Activated CD4-positive, alpha-beta T cell treated with anti-CD3 and anti-CD28 coated beads for 48 hours (primary cell): ENCODE results near the gene RASA3.

ENCODE experiments used
- DNase-seq: peaks from one replicate; pipeline ENCODE4 v3.0.0-alpha.2; 2020

The RASA3 gene

DNA sequence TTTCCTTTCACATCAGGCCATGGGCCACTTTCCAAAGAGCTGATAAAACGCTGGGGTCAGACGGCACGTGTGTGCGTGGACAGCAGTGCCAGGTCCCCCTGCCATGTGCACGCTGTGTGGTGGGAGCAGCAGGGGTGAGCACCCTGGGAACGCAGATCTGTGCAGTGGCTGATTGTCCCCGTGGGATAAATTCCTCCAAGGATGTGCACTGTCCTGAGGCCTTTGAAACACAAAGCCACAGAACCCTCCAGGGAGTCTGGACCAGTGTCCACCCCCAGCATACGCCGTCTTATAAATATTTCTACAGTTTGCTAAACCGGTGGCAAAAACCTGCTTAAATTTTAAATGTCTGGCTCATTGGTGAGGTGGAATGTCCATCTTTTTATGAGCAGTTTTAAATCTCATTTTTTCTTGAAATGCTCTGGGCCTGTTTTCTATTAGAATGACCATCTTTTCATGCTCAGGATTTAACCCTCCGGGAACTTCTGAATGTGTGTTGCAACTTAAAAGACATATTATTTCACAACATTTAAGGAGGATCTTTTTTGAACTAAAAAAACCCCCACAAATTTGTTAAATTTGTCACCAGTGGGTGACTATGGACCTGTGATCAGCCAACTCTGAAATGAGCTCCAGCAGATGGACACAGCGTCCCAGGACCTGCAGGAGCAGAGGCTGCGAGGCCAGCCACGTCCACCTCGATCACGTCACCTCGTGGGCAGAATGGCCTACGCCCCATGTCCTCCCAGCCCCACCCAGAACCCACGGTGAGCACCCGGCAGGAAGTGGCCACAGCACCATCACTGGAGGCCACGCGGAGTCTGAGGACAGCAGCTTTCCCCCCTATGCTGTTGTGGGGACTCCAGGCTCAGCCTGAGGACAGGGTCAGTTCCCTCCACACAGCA, 68.6 kb downstream of the RASA3 start:
- DNase-seq = peak; percentile 63

DNA sequence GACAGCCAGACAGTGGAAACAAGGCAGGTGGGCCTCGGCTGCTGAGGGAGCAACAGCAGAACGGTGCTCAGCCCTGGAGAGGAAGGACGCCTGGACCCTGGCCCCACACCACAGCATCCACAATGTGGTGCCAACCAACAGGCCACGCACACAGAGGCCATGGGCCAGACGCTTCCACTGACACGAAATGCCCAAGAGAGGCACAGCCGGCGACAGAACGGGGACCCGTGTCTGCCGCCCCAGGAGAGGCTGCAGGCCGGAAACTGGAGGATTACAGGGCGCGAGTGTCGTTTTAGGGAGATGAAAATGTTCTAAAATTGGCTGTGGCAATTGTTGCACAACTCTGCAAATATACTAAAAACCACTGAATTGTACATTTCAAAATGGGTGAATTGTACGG, 69.7 kb downstream of the RASA3 start:
- DNase-seq = no peak

DNA sequence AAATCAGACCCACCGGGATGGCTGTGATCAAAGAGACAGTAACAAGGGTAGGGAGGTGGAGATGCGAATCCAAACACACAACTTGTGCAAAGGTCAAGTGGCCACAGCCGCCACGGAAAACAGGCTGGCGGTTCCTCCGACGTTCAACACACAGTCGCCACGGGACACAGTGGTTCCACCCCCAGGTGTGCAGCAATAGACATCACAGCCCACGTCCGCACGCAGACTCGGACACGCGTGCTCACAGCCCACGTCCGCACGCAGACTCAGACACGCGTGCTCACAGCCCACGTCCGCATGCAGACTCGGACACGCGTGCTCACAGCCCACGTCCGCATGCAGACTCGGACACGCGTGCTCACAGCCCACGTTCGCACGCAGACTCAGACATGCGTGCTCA, 70.1 kb downstream of the RASA3 start:
- DNase-seq = no peak

DNA sequence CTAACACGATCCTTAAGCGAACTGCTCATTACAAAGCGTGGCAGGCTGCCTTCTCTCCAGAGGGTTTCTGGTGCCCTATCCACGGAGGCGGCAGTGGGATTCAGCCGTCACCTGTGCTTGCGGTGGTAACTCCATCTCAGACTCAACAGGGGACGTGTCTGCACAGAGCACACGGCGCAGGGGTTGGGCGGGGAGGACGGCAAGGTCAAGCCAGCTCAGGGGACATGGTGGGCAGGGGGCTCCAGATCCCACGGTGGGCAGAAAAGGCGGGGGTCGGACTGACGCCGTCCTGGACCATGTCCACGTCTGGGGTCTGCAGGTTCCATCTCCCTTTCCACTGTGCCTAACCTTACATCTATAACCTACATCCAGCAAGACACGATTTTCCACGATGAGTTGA, 70.7 kb downstream of the RASA3 start:
- no peak for DNase-seq

DNA sequence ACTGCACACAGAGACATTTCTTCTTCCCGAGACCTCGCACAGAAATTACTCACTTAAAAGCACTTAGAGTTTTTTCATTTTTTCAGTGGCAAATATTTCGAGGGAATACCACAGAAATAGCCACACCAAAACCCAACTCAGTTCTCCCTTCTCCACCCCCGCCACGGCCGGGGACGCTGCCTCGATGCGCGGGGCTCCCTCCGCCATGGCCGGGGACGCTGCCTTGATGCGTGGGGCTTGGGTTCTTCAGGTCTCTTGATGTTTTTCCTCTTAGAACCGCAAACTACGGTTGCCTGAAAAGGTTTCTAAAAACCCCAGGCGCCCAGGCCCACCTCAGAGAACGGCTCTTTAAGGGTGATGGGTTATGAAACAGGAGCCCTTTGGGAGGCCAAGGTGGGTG, 71.4 kb downstream of the RASA3 start:
- no peak for DNase-seq

DNA sequence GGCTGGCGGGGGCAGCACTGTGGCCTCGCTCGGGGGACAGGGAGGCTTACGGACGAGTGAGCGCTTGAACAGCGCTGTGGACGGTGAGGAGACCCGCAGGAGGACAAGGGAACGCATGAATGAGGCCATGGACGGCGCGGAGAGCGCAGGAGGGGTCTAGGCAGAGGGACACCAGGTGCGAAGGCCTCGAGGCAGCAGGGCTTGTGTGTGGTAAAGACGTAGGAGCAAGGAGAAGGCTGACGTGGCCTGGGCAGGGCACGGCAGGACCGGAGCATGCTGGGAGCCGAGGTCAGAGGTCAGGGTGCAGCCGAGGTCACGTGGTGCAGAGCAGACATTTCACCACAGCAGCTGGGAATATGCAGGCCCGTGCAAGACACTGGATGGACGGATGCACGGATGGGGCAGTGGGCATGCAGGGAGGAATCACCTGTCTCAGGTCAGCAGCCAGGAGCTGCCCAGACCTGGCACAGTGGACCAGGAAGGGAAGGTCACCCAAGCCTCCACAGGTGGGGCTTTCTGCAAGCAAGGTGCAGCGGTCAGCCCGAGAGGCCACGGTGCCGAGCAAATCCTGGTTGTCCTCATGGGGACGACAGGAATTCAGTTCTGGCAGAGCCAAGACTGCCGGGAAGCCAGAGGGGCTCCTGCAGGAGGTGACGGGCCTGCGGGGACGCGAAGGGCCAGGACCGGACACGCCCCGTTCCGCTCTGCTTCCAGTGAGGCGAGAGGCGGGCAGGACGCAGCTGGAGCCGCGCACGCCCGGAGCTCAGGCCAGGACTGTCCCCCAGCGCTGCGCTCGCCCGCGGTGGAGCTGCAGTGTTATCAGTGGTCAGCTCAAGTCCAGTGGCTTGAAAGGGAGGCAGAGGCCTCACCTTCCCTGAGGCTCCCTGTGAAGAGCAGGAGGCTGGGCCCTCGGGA, 72.2 kb downstream of the RASA3 start:
- DNase-seq = no peak

DNA sequence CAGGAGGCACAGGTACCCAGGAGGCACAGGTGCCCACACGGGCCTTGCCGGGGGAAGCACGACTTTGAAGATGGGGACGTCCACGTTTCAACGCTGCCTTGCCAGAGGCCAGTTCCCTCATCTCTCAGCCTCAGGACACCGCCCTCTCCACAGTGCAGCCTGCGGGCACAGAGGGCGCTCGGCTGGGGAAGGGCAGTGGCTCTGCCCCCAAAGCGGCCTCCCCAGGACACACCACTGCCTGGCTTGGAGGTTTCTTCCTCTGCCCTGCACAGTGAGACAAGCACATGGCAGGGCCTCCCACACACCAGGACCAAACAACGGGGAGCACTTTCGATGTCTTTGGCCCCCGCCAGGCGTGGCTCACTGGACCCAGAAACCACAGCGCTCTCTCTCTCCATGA, 73.0 kb downstream of the RASA3 start:
- DNase-seq = no peak

DNA sequence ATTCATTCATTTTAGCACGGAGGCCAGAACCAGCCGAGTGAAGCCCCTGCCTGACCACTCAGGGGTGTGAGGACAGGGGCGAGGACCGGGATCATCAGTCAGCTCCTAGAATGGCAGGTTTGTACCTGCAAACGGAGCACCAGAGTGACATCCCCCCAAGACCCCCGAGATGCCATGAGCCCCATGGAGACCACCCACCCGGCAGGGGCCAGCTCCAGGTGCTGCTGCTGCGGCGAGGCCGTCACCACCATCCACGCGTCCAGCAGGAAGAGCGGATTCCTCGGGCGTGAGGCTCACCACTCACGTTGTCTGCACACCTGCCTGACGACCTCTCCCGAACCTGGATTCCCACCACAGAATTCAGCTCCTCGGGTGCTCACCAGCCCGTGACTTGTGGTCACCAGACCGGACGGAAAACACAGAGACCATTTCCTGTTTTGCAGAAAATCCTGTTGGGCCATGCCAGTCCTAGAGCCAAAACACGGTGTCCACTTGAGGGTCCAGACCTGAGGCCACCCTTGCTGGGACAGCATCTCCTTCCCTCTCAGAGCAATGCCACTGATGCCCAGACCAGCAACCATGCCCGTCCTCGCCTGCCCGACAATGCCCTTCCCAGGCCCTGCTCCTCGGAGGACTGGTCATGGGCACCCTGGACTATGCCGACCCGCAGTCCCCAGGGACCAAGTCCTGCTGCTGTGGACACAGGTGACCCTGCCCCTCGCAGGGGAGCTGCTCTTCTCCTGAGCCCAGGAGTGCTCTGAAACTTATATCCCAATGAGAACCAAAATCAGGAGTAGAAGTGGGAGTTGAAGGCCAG, 74.2 kb downstream of the RASA3 start:
- DNase-seq = no peak

DNA sequence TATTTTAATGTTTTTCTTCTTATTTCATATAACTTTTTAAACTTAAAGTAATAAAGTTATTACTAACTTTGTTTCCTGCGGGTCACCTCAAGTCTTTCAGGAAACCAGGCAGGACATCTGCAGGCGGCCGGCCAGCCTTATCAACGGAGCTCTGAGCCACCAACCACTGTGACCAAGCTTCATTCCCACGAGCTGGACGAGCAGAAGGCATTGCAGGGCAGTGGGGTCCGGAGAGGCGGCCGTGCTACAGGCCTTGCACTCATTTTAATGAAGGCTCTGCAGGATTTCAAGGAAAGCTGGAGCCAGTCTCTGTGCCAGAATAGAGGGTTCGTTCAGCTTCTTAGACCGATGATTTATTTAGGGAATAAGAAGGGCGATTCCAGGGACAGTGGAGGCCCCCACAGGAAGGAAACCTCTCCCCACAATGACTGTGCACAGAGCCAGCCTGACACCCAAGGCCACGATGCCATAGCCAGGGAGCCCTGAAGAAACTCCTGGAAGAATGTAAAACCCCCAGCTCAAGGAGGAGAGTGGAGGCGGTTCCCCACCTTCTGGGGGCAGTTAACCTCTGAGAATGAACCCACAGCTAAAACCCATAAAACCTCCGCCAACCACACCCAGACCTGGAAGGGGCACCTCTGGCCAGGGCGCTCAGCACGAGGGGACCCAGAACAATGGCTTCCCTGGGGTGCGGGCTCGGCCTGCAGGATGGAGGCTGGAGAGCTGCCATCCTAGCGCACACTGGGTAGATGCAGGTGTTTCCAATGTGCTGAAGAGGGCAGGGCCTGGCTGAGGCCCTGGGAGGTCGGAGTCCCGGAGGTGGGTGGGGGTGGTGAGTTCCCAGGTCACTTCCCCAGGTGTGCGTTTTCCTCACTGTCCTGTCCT, 75.0 kb downstream of the RASA3 start:
- DNase-seq = no peak

DNA sequence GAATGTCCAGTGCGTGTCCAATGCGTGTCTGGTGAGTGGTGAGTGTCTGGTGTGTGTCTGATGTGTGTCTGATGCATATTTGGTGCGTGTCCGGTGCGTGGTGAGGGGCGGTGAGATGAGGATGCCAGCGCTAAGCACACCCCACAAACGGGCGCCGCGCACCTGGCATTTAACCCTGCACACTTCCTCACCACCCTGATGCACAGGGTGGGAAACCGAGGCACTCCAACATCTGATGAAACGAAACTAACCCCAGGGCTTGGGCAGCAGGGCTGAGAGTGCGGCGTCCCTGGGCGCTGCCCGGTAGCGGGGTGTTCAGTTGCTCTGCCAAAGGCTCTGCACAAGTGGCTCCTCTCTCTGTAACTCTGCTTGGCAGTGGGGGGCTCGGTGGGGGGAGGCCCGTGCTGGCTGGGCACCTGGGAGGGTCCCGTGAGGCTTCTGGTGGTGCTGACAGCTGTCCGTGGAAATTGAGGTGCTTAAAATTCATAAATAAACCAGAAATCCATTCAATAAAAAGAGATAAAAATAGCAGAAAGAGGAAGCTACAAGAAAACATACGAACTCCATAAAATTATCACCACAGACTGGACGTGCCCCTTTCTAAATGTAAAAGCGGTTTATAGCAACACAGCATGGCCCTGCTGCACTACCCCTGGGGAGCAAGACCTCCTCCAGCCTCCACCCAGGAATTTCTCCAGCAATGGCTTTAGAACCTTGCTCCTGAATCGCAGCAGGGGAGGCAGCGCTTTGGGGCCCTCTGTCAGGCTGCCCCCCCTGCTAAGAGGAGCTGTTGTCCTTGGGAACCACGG, 76.0 kb downstream of the RASA3 start:
- DNase-seq = no peak

DNA sequence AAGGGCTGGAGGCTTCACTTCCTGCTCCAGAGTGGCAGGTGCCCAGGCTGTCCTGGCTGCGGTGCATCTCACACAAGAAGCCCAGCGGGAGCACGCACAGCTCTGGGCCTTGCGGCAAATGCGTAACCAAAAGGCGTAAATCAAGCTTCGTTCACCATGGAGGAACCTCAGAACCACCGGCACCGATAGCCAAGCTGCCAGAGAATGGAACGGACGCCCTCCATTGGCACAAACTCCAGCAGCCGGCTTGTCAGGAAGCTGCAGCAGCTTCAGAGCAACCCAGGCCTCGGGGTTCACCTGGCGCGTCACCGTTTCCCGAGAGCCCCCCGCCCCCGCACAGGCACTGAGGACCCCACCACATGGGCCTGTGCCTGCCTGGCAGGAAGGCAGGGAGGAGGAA, 76.7 kb downstream of the RASA3 start:
- no peak for DNase-seq

DNA sequence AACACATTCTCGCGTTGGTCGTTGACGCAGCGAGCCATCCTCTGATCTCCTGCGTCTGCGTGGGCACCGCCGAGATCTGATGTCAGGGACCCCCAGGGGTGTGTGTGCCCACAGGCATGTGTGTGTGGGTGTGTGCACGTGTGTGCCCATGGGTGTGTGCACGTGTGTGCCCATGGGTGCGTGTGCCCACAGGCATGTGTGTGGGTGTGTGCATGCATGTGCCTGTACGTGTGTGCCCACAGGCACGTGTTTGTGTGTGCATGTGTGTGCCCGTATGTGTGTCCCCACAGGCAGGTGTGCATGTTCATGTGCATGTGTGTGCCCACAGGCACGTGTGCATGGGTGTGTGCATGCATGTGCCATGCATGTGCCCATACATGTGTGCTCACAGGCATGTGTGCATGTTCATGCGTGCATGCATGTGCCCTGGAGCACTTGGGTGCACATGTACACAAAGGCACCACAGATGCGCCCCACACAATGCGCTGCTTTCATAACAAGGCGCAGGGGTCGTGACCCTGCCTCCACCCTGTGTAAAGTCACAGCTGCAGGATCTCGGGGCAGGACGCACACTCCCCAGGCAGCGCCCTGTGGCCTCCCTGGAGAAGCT, 77.5 kb downstream of the RASA3 start:
- no peak for DNase-seq

DNA sequence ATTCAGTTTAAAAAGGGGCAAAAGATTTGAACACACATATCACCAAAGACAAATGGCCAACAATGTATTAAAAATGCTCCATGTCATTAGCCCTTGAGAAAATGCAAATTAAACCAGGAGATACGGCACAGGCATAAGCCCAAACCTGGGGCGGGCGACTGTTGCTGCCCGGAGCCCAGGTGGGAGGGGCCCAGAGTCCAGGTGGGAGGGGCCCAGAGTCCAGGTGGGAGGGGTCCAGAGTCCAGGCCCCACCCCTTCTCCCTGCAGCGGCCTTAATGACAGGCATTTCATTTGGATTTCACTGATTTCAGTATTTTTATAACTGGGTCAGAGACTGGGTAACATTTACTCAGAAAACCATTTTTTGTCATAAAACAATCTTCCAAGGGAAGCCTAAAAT, 78.2 kb downstream of the RASA3 start:
- peak; percentile 35 for DNase-seq

DNA sequence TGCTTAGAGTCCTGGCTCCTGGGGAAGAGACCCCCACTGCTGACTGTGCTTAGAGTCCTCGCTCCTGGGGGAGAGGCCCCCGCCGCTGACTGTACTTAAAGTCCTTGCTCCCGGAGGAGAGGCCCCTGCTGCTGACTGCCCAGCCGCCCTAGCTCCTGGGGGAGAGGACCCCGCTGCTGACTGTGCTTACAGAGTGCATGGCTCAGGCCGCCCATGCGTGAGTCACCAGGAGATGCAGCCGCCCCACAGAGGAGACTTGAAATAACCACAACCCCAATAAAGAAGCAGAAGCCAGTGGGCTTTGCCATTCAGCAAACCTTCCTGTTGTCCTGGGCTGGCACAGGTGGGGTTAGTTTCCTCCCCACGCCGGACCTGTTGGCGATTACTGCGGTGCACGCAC, 79.4 kb downstream of the RASA3 start:
- DNase-seq = no peak

DNA sequence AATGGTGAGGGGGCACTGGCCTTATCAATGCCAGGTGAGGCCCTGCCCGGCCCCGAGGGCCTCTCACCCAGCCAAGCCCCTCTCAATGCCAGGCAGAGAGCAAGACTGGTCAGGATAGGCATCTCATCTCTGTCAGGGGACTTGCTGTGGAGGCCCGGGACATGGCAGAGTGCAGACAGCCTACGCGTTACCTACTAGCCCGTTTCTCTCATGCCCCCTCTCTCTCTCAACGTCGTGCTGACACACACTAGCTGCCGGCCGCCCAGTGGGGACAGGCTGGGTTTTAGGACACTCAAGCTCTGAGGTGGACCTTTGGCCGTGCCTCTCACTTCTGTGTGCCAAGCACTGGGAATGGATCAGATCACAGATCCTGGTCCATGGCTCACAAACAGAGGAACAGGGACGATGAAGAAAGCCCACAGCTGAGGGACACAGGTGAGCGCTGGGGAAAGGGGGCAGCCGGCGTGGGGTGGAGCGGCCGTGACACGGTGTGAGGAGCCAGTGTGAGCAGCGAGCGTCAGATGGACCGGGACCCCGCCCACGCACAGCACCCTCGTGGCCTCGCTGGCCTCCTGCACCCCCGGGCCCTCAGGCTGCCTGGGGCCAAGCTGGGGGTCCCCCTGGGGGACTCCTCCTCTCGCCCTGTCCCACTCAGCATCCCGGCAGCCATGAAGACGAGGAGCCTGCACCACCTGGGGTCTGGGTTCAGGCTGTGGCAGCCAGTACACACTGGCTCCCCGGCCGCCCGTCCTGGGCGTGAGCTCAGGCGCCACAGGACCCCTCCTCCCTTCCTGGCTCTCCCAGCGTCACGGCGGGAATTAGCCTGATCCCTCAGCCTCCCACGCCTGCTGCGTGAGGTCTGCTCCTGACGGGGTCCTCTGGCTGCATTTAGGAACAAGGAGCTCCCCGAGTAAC, 81.6 kb downstream of the RASA3 start:
- DNase-seq = no peak

DNA sequence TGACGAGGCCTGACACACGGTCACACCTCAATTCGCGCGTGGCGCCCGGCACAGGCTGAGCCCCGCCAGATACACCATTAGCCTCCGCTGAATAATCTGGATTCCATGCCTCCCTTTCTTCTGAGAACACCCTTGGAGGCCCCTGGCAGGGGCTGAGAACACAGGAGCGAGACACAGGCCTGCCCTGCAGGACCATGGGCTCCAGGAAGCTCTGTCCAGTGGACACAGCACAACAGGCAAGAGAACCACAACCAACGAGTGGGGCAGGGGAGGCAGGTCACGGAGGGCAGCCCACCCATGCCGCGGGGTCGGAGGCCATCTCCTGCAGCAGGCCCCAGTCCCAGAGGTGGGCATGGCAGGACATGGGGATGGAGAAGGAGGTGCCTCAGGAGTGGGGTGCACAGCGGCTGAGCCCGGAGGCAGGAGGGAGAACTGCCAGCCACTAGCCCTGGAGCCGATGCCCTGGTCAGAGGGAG, 82.8 kb downstream of the RASA3 start:
- DNase-seq = no peak

DNA sequence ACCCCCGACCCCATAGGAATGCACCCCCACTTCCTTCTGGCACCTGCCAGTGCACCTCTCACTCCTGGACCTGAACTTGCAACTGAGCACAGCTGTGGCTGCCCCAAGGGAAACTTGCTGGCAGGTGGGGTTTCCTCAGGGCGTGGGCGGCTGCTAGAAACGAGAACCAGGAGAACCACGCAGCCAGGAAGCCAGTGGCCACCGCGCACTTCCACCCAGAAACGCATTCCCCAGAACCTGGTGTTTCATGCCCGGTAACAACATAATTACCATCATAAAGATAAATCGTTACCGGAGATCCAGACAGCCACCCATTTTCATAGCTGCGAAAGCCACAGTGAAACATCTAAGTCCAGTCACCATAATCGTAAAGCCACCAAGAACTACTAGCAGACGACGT, 83.4 kb downstream of the RASA3 start:
- DNase-seq = peak; percentile 74

DNA sequence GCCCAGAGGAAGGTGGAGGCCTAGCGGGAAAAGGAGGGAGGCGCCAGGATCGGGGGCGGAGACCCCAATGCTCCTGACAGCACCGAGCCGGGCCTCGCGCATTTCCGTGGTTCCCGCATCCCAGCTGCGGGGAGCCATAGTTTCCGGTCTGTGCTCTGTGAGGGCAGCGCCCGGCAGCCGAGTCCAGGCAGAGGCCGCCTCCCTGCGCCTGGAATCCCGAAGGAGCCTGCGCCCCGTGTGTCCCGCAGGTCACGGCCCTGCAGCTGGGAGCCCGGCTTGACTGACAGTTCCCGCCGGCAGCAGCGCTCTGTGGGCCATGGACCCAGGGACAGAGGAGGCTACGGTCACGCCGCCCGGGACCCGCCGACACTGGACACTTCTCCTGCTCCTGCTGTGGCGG, 84.0 kb downstream of the RASA3 start:
- no peak for DNase-seq

DNA sequence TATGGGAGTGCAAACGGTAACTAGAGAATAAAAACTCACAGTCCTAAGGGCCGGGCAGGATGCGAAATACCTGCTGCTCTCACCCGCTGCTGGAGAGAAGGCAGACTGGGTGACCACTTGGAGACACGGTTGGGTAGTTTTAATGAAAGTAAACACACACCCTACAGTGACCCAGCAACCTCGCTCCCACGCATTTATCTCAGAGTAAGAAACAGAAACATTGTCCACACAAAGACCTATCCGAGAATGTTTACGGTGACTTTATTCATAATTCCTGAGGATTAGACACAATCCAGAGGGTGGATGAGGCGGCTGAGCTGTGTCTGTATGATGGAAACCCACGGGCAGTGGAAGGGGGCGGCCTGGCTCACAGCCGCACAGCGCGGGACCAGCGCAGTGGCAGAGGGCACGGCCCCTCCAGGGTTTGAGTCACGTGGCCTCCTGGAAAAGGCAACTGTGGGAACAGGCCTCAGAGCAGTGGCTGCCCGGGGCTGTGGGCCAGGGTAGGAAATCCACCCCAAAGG, 85.0 kb downstream of the RASA3 start:
- DNase-seq = no peak
